ENCODE results near the gene THOC5. TPM values are rescaled to one million over a fixed set of nuclear protein-coding genes. Genes with fewer than 3 reads are reported as not detected.
"Not testable (repeated sequence)": the region's sequence is repeated elsewhere in the genome, so short reads cannot be mapped to it uniquely, and the experiment has no call there.

Gene THOC5
- total and polyA plus RNA-seq, 8 donors: 18.2 to 123 (median 33.7) TPM

DNA sequence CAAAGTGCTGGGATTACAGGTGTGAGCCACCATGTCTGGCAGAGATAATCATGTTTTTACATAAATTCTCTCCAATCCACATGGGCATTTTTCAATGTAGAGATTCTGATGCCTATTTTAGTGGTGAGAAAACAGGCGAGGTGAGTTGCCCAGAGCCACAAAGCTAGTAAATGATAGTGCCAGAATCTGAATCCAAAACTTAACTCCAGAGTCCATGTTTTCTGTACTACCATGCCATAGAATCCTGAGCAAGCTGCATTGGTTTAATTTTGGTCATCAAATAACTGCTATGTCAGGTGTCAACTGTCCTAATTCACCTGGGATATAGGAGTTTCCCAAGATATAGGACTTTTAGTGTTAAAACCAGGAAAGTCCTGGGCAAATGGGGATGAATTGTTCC lies 59.9 kb downstream of the THOC5 start:
- no peaks in the 10 kb centered on the region for H3K4me1 ChIP-seq
- no peak overlapping the region for H3K4me3 ChIP-seq
- H3K27me3 ChIP-seq: no peaks in the 10 kb centered on the region
- TF ChIP-seq POLR2A (IDR thresholded peaks at IDR 0.05) (no peak), POLR2AphosphoS5 (IDR thresholded peaks at IDR 0.05) (no peak), EP300 (IDR thresholded peaks at IDR 0.05) (no peak)
- TF ChIP-seq, protein P1, sequence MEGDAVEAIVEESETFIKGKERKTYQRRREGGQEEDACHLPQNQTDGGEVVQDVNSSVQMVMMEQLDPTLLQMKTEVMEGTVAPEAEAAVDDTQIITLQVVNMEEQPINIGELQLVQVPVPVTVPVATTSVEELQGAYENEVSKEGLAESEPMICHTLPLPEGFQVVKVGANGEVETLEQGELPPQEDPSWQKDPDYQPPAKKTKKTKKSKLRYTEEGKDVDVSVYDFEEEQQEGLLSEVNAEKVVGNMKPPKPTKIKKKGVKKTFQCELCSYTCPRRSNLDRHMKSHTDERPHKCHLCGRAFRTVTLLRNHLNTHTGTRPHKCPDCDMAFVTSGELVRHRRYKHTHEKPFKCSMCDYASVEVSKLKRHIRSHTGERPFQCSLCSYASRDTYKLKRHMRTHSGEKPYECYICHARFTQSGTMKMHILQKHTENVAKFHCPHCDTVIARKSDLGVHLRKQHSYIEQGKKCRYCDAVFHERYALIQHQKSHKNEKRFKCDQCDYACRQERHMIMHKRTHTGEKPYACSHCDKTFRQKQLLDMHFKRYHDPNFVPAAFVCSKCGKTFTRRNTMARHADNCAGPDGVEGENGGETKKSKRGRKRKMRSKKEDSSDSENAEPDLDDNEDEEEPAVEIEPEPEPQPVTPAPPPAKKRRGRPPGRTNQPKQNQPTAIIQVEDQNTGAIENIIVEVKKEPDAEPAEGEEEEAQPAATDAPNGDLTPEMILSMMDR (IDR thresholded peaks at IDR 0.05): no peak
- no peak overlapping the region for H3K27ac ChIP-seq
- intact Hi-C loops (cut with DNase I; ENCODE audit: low total_unique reads): no loop called here
- H3K36me3 ChIP-seq: no peaks in the 10 kb centered on the region
- peaks cover 0 to 5% (median 2%) of the 10 kb centered on the region in 4 donors for H3K9me3 ChIP-seq
- 82 to 100% (median 91%) methylated on average over 1 of the region's 1 CpG for WGBS, 5 donors
- no peak for DNase-seq

GRCh38 chr22:29491012-29491411 lies 62.5 kb downstream of the THOC5 start:
- Histone ChIP-seq H3K9me3 (peaks cover 0 to 5% (median 2%) of the 10 kb centered on the region in 4 donors), H3K36me3 (no peaks in the 10 kb centered on the region), H3K27me3 (no peaks in the 10 kb centered on the region), H3K4me3 (no peak overlapping the region), H3K4me1 (no peaks in the 10 kb centered on the region), H3K27ac (no peak overlapping the region)
- DNase-seq: no peak
- intact Hi-C loops (cut with DNase I; ENCODE audit: low total_unique reads): no loop called here
- 77 to 96% (median 90%) methylated on average over 5 to 6 of the region's 6 CpGs for WGBS, 5 donors
- TF ChIP-seq EP300 (IDR thresholded peaks at IDR 0.05) (no peak), POLR2A (IDR thresholded peaks at IDR 0.05) (no peak), POLR2AphosphoS5 (IDR thresholded peaks at IDR 0.05) (no peak)
- TF ChIP-seq, protein P1 (IDR thresholded peaks at IDR 0.05): no peak

- H3K4me3 ChIP-seq; H3K36me3 ChIP-seq; H3K27ac ChIP-seq; H3K27me3 ChIP-seq; H3K9me3 ChIP-seq; intact Hi-C loops (cut with DNase I; ENCODE audit: low total_unique reads); H3K4me1 ChIP-seq; DNase-seq: not testable (repeated sequence)
- 68 to 91% (median 87%) methylated on average over 8 of the region's 8 CpGs for WGBS, 5 donors
These were observed 64.3 kb downstream of the THOC5 start for GRCh38 chr22:29489127-29489780.

- H3K27me3 ChIP-seq: peaks cover 3 to 9% (median 3%) of the 10 kb centered on the region in 3 donors
- H3K9me3 ChIP-seq: no peaks in the 10 kb centered on the region
- H3K36me3 ChIP-seq: no peaks in the 10 kb centered on the region
- H3K4me3 ChIP-seq: no peak overlapping the region
- 83 to 90% (median 85%) methylated on average over 4 to 6 of the region's 6 CpGs for WGBS, 5 donors
- H3K4me1 ChIP-seq: no peaks in the 10 kb centered on the region
- intact Hi-C loops (cut with DNase I; ENCODE audit: low total_unique reads): no loop called here
- TF ChIP-seq, protein P1 (IDR thresholded peaks at IDR 0.05): no peak
- TF ChIP-seq POLR2A (IDR thresholded peaks at IDR 0.05): no peak
- H3K27ac ChIP-seq: no peak overlapping the region
- no peak for DNase-seq
These were observed 66.1 kb downstream of the THOC5 start for GRCh38 chr22:29487426-29487986.

- peaks cover 10 to 30% (median 23%) of the 10 kb centered on the region in 3 donors for H3K27me3 ChIP-seq
- TF ChIP-seq EP300 (IDR thresholded peaks at IDR 0.05) (no peak), POLR2A (IDR thresholded peaks at IDR 0.05) (no peak), POLR2AphosphoS5 (IDR thresholded peaks at IDR 0.05) (no peak)
- TF ChIP-seq, protein P1 (IDR thresholded peaks at IDR 0.05): no peak
- H3K27ac ChIP-seq: no peak overlapping the region
- peaks cover 6 to 14% (median 10%) of the 10 kb centered on the region in 4 donors for H3K4me1 ChIP-seq
- intact Hi-C loops (cut with DNase I; ENCODE audit: low total_unique reads): no loop called here
- H3K4me3 ChIP-seq: no peak overlapping the region
- DNase-seq: no peak
- 84 to 97% (median 92%) methylated on average over 4 to 8 of the region's 8 CpGs for WGBS, 5 donors
- no peaks in the 10 kb centered on the region for H3K9me3 ChIP-seq
- H3K36me3 ChIP-seq: no peaks in the 10 kb centered on the region
These were observed 68.1 kb downstream of the THOC5 start for GRCh38 chr22:29485448-29485847.
